ENCODE measurements around the gene PPP2R2D.

The PPP2R2D gene

DNA sequence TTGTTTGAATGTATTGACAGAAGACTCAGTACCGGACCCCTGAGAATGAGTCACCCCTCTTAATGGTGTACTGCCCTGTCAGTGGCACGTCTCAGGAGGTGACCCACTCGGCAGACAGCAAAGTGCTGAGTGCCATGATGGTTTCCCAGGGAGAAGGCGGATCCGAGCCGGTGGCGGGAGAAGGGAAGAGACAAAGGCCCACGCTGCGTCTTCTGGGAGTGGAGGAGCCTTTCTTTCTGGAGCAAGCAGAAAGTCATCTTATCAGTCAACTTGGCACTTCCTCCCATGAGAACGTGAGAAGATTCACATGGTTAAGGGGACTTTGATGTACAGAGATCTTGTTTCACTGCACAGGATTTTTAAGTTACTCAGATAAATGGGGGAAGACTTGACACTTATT, 14.6 kb upstream of the PPP2R2D start:
- DNase-seq = no peak

DNA sequence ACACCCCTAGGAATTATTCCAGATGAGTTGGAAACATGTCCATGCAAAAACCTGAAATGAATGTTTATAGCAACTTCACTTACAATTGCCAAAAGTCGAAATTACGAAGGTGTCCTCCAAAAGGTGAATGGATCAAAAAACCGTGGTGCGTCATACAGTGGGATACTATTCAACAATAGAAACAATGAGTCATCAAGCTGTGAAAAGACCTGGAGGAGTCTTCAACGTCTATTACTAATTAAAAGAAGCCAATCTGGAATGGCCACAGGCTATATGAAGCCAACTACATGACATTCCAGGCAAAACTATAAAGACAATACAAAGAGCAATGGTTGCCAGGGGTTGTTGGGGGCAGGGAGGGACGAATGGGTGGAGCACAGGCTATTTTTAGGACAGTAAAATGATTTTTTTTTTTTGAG, 12.6 kb upstream of the PPP2R2D start:
- DNase-seq = no peak

DNA sequence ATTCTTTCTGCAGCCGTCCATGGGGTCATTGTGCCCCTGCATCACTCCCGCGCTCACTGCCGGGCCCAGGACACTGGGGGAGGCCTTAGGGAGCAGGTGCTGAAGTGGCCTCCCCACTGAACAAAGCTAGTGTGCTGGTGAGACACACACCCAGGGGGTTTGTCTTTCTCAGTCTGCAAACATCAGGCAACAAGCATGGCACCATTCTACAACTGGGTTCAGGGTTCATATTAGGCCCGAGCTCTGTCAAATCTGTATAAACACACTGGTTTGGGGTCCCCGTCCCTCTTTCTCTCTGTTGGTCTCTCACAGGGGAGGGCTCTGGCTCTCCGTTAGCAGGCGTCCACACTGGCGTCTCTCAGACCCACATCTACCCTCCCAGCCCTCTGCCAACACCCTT, 11.1 kb upstream of the PPP2R2D start:
- DNase-seq = no peak

DNA sequence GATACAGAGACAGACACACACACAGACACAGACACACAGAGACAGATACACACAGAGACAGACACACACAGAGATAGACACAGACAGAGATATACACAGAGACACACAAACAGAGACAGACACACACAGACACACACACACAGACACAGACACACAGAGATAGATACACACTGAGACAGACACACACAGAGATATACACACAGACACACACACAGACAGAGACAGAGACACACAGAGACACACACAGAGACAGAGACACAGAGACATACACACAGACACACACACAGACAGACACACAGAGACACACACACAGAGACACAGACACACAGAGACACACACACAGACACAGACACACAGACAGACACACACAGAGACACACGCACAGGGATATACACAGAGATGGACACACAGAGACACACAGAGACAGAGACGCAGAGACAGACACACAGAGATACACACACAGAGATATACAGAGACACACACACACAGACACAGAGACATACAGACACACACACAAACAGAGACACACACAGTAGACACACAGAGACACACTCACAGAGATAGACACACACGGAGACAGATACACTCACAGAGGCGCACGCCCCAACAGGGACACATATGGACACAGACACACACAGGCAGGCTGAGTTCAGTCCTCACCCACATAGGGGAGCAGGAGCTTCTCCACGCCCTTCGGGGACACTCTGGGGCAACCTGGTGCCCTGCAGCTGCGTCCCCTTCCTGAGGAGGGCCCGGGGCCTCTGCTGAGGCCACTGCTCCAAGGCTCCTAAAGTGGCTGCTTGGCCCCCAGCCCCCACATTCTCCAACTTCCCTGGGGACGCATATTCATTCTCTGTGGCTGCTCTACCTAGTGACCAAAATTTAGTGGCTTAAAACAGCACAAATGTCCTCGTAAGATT, 10.3 kb upstream of the PPP2R2D start:
- DNase-seq = no peak

DNA sequence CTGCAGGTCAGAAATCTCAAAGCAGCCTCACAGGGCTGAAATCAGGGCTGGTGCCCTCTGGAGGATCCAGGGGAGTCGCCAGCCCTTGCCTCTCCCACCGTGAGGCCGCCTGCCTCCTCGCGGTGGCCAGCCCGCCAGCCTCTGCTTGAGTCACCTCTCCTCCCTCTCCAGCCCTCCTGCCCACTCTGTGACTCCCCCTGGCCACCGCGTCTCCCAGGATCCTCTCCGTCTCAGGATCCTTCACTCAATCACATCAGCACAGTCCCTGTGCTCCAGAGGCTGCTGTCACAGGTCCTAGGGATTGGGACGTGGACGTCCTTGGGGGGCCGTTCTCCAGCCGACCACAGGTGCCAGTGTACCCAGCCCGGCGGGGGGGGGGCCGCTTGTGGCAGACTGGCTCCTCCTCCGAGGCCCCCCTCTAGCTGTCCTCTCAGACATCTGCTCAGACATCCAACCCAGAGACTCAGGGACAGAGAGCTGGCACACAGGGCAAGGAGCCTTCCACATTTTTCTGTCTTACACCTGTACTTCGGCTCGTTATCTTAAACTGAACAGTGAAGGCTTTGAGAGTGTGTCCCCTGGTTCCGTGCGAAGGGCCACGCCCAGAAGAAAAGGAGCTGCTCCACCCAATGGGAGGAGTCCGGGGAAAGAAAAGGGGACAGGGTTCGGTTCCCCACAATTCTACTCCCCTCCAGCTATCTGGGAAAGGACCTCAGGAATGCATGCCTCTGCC, 9.4 kb upstream of the PPP2R2D start:
- no peak for DNase-seq

DNA sequence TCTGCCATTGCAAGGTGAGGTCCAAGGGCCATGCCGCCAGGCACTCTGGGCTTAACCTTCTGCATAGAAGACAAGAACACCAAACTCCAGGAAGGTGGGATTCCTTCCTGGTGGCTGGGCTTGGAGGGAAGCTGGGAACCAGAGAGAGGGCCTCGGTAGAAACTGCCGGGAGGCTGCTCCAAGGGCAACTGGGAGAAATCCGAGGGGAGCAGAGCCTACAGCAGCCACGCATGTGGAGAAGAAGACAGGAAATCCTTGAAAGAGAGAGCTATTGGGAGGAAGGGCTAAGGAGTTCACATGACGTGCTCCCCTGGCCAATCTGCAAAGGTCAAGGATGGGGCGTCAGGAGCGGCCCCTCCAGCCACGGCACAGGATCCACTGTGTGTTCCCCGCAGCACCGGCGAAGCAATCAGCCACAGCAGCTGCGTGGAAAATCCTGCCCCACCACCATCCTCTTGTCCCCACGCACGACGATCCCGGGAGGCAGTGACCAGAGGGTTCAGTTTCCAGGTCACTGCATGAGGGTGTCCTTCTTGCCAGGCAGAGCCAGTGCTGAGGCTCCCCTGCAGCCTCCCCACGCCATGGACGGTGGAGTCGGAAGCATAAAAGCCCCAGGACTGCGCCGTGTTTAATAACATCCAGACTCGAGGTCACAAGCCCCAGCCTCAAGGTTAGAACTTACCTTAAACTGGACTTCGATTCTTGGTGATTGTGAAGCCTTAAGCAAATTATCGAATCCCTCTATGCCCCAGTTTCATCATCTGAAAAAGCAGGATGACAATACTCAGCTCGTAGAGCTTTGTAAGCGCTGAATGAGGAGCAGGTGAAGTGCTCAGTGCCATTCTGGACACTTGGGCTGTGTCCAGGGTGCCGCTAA, 8.6 kb upstream of the PPP2R2D start:
- DNase-seq = no peak

DNA sequence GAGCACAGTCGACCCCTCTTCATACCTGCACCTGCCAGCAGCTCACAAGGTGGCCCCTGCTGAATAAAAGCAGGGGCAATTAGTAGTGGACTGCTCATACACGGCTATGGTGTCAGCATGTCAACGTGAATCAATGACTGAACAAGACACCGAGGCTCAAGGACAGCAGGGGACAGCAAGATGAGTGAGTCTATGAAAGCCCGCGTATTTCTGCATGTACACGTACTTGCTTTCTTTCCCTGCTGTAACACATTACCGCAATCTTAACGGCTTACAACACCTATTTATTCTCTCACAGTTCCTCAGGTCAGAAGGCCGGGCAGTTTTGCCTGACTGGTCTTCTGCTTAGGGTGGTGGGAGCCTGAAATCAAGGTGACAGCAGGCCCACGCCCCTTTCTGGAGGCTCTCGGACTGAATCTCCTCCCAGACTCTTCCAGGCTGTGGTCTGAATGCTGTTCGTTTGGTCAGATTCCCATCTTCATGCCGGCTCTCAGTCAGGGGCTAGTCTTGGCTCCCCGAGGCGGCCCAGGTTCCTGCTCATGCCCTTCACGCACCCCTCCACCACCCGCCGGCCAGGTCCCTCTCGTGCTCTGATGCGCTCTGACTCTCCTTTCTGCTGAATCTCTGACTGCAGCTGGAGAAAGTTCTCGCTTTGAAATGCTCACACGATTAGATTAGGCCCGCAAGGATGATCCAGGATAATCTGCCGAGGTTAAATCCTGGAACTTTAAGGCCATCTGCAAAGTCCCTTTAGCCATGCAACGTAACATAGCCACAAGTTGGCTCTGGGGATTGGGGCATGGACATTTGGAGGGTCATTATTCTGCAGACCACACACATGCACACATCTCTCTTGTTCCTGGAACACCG, 7.8 kb upstream of the PPP2R2D start:
- no peak for DNase-seq

DNA sequence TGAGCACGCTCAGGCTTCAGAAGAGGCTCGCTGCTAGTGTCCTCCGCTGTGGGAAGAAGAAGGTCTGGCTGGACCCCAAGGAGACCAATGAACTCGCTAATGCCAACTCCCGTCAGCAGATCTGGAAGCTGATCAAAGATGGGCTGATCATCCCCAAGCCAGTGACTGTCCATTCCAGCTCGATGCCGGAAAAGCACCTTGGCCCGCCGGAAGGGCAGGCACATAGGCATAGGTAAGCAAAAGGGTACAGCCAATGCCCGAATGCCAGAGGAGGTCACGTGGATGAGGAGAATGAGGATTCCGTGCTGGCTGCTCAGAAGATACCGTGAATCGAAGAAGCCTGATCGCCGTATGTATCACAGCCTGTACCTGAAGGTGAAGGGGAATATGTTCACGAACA, 5.7 kb upstream of the PPP2R2D start:
- DNase-seq = no peak

DNA sequence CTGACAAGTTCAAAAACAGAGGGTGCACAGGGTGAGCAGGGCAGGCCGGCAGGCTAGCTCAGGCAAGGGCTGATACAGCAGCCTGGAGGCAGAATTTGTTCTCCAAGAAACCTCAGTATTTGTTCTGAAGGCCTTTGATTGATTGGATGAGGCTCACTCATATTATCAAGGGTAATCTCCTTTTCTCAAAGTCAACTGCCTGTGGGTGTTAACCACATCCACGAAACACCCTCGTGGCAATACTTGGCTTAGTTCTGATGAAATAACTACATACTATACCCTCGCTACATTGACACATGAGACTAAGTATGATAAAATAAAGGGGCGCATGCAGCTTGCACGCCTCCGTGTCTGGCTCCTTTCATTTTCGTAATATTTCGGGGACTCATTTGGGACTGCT, 4.4 kb upstream of the PPP2R2D start:
- DNase-seq = no peak

DNA sequence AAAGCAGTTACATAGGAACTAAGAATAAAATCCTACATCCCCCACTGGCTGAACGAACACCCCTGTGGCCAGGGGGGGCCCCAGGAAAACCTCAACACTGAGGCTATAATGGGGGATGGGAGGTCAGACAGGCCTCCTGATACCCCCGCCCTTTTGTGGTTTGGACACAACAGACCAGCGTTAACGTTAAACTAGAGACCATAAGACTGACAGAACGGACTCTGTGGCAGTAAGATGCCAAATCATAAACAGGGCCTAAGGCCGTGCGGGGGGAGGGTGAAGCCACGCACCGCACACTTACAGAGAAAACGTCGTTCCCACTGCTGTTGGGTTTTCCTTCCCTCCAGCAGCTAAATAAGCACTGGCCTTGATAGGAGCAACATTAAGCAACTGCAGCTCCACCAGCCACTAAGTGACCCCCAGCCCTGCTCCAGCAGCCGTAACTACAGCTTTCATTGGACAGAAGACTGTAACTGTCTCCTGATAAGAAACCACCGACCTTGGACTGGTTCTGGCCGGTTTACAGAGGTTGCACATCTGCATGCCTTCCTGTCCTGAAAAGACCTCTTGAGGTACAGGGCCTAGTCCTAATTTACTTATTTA, 3.4 kb upstream of the PPP2R2D start:
- DNase-seq = no peak

DNA sequence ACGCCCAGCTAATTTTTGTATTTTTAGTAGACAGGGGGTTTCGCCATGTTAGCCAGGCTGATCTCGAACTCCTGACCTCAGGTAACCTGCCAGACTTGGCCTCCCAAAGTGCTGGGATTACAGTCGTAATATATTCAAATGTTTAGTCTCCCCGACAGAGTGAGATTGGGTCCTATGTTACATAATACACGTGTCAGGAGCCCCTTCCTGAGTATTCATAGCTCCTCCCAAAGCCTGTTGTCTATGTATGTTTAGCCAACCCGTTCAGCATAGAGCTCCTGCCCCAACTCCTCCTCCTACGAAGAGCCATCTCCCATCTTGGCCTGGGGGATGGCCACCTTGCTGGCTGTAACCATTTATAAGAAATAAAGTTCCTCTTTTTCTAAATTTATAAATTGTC, 2.7 kb upstream of the PPP2R2D start:
- DNase-seq = no peak

DNA sequence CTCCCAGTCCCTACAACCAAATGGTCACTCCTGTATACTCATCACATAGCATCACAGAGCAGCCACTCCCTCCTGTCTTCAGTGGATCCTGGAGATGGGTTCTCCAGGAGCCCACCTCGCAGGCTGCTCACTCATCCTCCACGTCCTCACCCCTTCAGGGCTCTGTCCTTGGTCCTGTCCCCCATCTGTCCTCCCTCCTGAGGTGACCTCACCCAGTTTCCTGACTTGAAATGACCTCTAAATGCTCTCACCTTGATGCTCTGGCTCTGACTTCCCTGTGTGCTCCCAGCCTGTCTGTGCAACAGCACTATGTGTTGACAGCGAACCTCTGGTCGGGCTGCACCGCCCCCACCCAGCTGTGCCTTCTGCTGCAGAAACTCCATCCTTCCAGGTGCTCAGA, 2.1 kb upstream of the PPP2R2D start:
- no peak for DNase-seq

DNA sequence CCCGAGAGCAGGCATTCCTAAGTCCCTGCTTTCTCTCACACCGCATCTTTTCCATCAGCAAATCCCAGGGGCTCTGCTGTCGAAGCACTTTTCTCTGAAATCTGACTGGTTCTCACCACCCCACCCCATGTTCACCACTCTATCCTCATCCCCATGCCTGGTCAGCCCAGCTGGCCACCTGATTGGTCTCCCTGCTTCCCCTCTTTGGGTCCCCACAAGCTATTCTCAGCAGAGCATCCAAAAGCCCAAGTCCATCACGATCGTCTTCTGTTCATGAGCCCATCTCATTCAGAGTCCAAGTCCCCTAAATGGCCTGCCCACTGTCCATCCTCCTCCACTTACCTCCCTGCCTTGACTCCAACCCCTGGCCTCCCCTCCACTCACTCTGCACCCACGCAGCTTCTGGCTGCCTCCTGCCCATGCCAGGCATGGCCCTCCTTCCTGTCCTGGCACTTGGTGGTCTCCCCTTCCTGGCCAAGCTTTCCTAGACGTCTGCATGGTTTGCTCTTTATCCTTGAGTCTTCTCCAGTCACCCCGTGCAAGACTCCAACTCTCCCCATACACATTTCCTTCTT, 1.6 kb upstream of the PPP2R2D start:
- DNase-seq = no peak

DNA sequence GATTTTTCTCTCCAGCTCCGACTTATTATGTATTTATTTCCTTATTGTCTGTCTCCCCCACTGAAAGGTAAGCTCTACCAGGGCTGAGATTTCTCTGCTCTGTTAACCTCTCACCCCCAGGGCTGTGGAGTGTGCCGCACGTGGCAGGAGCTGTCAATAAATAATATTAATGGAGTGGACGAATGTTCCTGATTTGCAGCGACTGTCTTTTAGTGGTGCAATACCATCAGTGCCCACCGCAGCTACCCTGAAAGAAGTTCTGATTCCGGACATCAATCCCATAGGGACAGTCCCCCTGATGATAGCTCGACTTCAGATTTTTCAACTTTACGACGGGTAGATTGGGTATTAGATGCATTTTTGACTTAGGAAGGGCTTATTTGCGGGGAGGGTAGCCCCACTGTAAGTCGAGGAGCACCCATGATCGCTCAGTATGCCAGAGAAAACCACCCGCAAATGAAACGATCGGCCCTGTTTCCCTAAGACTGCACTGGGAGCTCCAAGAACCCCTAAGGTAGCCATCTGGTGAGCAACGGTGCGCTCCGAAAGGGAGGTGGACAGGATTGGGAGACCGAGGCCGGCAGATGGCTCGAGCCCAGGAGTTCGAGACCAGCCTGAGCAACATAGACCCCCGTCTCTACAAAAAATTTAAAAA, 986 bp upstream of the PPP2R2D start:
- no peak for DNase-seq

DNA sequence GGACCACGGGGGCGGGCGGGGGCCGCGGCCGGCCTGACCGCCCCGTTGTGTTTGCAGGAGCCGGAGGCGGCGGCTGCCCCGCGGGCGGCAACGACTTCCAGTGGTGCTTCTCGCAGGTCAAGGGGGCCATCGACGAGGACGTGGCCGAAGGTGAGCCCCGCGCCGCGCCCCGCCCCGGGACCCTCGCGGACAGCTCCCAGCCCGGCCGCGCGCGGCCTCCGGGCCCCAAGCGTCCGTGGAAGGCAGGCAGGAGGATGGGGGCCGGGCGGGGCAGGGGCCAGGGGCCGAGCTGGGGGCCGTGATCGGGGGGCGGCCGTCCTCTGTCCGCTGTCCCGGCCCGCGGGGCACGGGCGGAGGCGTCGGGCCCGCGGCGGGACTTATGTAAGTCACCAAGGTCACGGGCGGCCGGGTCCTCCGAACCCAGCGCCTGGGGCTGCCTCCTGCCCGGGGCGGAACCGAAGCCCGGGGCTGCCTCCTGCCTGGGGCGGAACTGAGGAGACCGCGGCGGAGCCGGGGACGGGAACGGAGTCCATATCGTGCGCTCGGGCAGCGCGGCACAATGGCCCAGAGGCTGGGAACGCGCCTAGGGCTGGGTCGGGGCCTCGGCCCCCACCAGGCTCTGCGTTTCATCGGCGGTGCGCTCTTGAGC, 497 bp downstream of the PPP2R2D start:
- peak in 9 of 56 donors; percentile 15 to 59 (median 48) for DNase-seq

DNA sequence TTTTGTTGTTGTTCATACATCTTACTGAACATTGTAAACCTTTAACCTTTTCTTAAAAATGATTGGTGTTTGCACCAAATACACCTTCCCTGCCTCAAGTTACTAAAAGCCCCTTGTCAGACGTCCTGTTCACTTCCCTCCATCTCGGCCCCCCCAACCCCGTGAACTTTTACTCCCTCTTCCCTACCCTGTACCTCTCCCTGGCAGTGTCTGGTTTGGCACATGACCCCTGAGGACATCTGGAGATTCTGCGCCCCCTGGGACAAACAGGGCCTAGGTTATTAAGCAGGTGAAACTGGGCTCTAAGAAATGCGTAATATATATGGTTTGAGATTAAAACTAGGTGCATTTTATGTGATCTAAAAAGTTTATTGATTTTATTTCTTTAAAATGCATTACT, 1.4 kb downstream of the PPP2R2D start:
- no peak for DNase-seq

DNA sequence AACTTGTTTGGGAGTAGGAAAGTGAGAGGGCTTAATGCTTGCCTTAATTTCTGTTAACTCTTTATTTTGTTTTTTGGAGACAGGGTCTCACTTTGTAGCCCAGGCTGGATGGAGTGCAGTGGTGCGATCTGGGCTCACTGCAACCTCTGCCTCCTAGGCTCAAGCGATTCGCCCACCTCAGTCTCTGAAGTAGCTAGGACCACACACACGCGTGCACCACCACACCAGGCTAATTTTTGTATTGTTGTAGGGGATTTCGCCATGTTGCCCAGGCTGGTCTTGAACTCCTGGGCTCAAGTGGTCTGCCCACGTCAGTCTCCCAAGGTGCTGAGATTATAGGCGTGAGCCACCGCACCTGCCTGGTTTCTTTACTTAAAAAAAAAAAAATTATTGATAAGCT, 1.9 kb downstream of the PPP2R2D start:
- DNase-seq = no peak

DNA sequence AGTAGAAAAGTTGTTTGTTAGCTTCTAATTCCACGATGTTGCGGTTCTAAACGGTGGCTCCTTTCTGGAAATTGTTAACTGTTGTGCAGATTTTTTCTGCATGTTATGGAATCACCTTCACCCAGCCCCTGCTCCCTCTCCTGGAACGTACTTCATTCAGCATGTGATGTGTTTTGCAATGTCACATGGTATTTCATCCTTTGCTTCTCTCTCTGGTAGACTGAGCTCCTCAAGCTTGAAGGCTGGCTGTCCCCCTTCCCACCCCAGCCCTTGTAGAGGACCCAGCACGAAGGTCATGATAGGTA, 4.4 kb downstream of the PPP2R2D start:
- no peak for DNase-seq

Data from amygdala (tissue), 56 donors.